Mesenteric fat pad (tissue), 1 donor: ENCODE results near the gene FAM107A. TPM values are rescaled to one million over a fixed set of nuclear protein-coding genes. Genes with fewer than 3 reads are reported as not detected.

Experiments used
- DNase-seq: peaks from one replicate; pipeline ENCODE4 v3.0.0-alpha.2; 2020; ENCODE audit warnings: low spot score
- long read RNA-seq: library from polyadenylated mRNA; unstranded; transcript quantifications from one replicate; pipeline ENCODE4 v2.0.0, GENCODE V29; 2020
- total RNA-seq: library from RNA; stranded (reverse); fragmentation: NEBNext Ultra II Directional; extraction: Animal tissue kit (Norgen Biotek cat#: 25700); gene quantifications from one replicate; pipeline ENCODE4 v1.2.1, GENCODE V29; 2021
- donor health status: DM: yes; HTN: yes; CAD: no.

Gene FAM107A
- 39.2 TPM for total RNA-seq
- long read RNA-seq, transcript FAM107A-201 (4 exons, 3,367 nt) = major isoform, 105 of 186 reads
- long read RNA-seq, transcript FAM107A-202 (5 exons, 3,465 nt) = minor isoform, 9 of 186 reads
- long read RNA-seq, partial matches to known transcripts = 8 of 186 reads
- long read RNA-seq, other reads (novel, unspliced or antisense) = 60 of 186 reads

GRCh38 chr3:58577269-58577821 is at the start of gene FAM107A:
Gene FAM107A (minus strand): TSS chr3:58577391. CDS start chr3:58569860, 7,531 bp downstream.
- no peak for DNase-seq

GRCh38 chr3:58625196-58625824 is 48.1 kb upstream of the FAM107A start:
- no peak for DNase-seq

- DNase-seq = no peak
Observed at GRCh38 chr3:58624550-58624949, 47.4 kb upstream of the FAM107A start.

- no peak for DNase-seq
Observed at GRCh38 chr3:58623961-58624360, 46.8 kb upstream of the FAM107A start.

- DNase-seq = no peak
Observed at GRCh38 chr3:58623478-58623877, 46.3 kb upstream of the FAM107A start.

GRCh38 chr3:58622892-58623291 is 45.7 kb upstream of the FAM107A start:
- DNase-seq = no peak

GRCh38 chr3:58622436-58622835 is 45.2 kb upstream of the FAM107A start:
- no peak for DNase-seq

GRCh38 chr3:58621086-58621830 is 44.1 kb upstream of the FAM107A start:
- no peak for DNase-seq

- no peak for DNase-seq
Observed at GRCh38 chr3:58620421-58620820, 43.2 kb upstream of the FAM107A start.

GRCh38 chr3:58617338-58617761 is 40.2 kb upstream of the FAM107A start:
- DNase-seq = no peak

GRCh38 chr3:58613236-58614132 is 36.3 kb upstream of the FAM107A start:
- DNase-seq = no peak

- DNase-seq = no peak
Observed at GRCh38 chr3:58612830-58613229, 35.6 kb upstream of the FAM107A start.

- DNase-seq = no peak
Observed at GRCh38 chr3:58609990-58610389, 32.8 kb upstream of the FAM107A start.

GRCh38 chr3:58608648-58609047 is 31.5 kb upstream of the FAM107A start:
- DNase-seq = no peak

- DNase-seq = no peak
Observed at GRCh38 chr3:58607816-58608215, 30.6 kb upstream of the FAM107A start.

- no peak for DNase-seq
Observed at GRCh38 chr3:58606693-58607092, 29.5 kb upstream of the FAM107A start.

- no peak for DNase-seq
Observed at GRCh38 chr3:58604031-58604430, 26.8 kb upstream of the FAM107A start.

- no peak for DNase-seq
Observed at GRCh38 chr3:58603606-58604005, 26.4 kb upstream of the FAM107A start.

- no peak for DNase-seq
Observed at GRCh38 chr3:58597770-58598310, 20.6 kb upstream of the FAM107A start.

GRCh38 chr3:58596834-58597518 is 19.8 kb upstream of the FAM107A start:
- no peak for DNase-seq
